ENCODE measurements around the gene SLC4A2.

DNA sequence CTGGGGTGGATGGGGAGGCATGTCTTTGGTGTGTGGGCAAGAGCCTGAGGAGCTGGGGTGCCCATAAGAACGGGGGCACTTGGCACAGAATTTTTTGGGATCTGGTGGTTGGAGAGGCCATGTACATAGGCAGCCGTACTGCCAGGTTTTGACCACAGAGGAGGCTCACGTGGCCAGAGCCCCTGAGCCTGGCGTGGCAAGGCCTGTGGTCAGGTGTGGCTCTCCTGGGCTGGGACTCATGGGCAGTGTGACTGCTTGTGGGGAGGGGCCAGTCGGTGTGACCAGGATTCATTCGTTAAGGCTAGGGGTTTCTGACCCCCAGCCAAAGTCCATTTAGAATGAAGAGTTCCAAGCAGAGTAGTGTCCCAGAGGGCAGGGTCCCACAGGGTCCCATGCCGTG lies 65.1 kb downstream of the SLC4A2 start:
- TF ChIP-seq EGR1 (IDR thresholded peaks at IDR 0.05; ENCODE audit: low read depth in 2 of 2) (no peak), RXRA (IDR thresholded peaks at IDR 0.05) (no peak), JUND (IDR thresholded peaks at IDR 0.05) (no peak), FOXA1 (IDR thresholded peaks at IDR 0.05) (no peak)
- TF ChIP-seq, protein P1, sequence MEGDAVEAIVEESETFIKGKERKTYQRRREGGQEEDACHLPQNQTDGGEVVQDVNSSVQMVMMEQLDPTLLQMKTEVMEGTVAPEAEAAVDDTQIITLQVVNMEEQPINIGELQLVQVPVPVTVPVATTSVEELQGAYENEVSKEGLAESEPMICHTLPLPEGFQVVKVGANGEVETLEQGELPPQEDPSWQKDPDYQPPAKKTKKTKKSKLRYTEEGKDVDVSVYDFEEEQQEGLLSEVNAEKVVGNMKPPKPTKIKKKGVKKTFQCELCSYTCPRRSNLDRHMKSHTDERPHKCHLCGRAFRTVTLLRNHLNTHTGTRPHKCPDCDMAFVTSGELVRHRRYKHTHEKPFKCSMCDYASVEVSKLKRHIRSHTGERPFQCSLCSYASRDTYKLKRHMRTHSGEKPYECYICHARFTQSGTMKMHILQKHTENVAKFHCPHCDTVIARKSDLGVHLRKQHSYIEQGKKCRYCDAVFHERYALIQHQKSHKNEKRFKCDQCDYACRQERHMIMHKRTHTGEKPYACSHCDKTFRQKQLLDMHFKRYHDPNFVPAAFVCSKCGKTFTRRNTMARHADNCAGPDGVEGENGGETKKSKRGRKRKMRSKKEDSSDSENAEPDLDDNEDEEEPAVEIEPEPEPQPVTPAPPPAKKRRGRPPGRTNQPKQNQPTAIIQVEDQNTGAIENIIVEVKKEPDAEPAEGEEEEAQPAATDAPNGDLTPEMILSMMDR (IDR thresholded peaks at IDR 0.05; ENCODE audit: low read depth, low read length, missing input control): no peak
